Activated CD4-positive, alpha-beta memory T cell treated with anti-CD3 and anti-CD28 coated beads for 36 hours (primary cell): ENCODE data around the gene A3GALT2. TPM values are rescaled to one million over a fixed set of nuclear protein-coding genes. Genes with fewer than 3 reads are reported as not detected.
A peak's percentile ranks its signal among the peaks of the same experiment; 100 is the strongest.

Experiments
- CTCF ChIA-PET: fragments of 350-600 bp; sonication (Branson Sonifier 250); formaldehyde crosslinking; loops from one replicate; lab custom pipeline; 2021; ENCODE audit warnings: antibody characterized with exemption, inconsistent platforms; lab: Charles Lee
- POLR2A ChIA-PET: fragments of 350-600 bp; sonication (Branson Sonifier 250); formaldehyde crosslinking; loops from one replicate; lab custom pipeline; 2021; ENCODE audit warnings: antibody characterized with exemption; lab: Charles Lee
- DNase-seq: peaks from one replicate; pipeline ENCODE4 v3.0.0-alpha.2; 2020
- H3K27ac Mint-ChIP-seq: one replicate; pipeline ENCODE4 v1.8.0; 2021; ENCODE audit warnings: mixed read lengths
- H3K27me3 Mint-ChIP-seq: one replicate; pipeline ENCODE4 v1.8.0; 2021; ENCODE audit warnings: mixed read lengths
- H3K36me3 Mint-ChIP-seq: one replicate; pipeline ENCODE4 v1.8.0; 2021; ENCODE audit warnings: mixed read lengths
- H3K4me1 Mint-ChIP-seq: one replicate; pipeline ENCODE4 v1.8.0; 2021; ENCODE audit warnings: low read depth, mixed read lengths
- H3K4me3 Mint-ChIP-seq: one replicate; pipeline ENCODE4 v1.8.0; 2021; ENCODE audit warnings: mild to moderate bottlenecking, mixed read lengths
- H3K9me3 Mint-ChIP-seq: one replicate; pipeline ENCODE4 v1.8.0; 2021; ENCODE audit warnings: mixed read lengths
- intact Hi-C: fragments of 100-400 bp; cut with micrococcal nuclease; formaldehyde crosslinking; loops from one replicate; pipeline ENCODE4 v1.15.1; 2023
- total RNA-seq, 2 experiments: library from RNA; stranded (reverse); gene quantifications; one replicate each; pipeline ENCODE4 v1.2.3, GENCODE V29; 2021

A3GALT2 gene
- total RNA-seq, 2 experiments from 2014 or later: not detected

DNA sequence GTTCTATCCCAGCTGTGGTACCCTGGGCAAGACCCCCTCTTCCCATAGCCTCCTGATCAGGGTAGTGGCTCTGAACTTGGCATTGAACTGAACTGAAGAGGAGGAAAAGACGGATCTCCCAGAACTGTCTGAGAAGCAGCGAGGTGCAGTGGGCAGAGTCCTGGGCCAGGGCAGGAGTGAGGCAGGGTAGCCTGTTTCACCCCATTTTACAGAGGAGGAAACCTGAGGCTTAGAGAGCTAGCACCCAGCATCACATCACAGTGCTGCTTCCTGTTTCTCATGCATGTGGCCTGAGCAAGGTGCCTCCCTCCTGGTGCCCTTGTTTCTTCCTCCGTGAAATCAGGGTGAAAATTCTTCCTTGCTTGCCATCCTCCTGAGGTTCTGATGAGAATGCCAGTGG, 47.5 kb downstream of the A3GALT2 start:
- H3K27me3 Mint-ChIP-seq: no peaks in the 10 kb centered on the region
- CTCF ChIA-PET: interaction anchor here (1.7 to 2.7 kb wide), 2 partner anchors 22 to 24 kb away, joined by 4 to 10 read pairs; no protein-coding TSS in a partner anchor
- H3K27ac Mint-ChIP-seq: peak overlapping the region; percentile 9
- POLR2A ChIA-PET: no interaction called here
- DNase-seq: no peak
- H3K36me3 Mint-ChIP-seq: no peaks in the 10 kb centered on the region
- no peak overlapping the region for H3K4me3 Mint-ChIP-seq
- intact Hi-C loops: no loop called here
- H3K4me1 Mint-ChIP-seq: peaks cover 24% of the 10 kb centered on the region
- H3K9me3 Mint-ChIP-seq: no peaks in the 10 kb centered on the region

DNA sequence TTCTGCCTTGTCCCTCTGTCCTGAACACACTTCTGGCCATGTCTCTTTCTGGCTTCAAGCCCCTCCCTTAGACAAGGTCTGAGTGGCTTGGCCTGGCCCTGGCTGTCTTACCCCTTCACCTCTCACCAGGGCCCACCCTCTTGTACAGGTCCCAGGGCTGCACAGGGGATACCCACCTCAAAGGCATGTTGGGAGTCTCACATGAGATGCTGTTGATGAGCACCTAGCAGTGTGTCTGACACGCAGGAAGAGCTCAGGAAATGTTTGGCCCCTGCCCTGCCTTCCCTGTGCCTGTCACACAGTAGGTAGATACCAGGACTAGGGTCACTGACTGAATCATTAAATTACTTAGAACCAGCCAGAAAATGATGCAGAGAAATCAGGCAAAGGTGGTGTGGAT, 48.0 kb downstream of the A3GALT2 start:
- ChIA-PET POLR2A (no interaction called here), CTCF (interaction anchor here (2.7 kb wide), 1 partner anchor 23 kb away, joined by 10 read pairs; no protein-coding TSS in a partner anchor)
- H3K36me3 Mint-ChIP-seq: no peaks in the 10 kb centered on the region

DNA sequence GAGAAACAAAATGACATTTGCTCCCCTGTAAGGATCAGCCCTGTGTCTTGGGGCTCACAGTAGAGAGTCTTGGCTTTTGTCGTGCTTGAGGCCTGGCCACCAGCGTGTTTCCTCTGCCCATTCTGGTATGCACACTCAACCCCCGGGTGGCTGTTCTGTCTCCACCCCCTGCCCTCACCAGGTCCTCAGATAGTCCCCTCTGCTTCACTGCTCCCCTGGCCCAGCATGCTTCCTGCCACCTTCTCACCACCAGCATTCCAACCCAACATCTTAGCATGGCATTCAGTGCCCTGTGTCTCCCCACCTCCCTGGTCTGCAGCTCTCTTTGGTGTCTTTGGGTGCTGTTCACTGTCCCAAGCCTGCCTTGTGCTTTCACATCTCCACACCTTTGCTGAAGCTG, 48.4 kb downstream of the A3GALT2 start:
- Mint-ChIP-seq H3K4me1 (peaks cover 24% of the 10 kb centered on the region), H3K27ac (no peak overlapping the region), H3K27me3 (no peaks in the 10 kb centered on the region), H3K36me3 (no peaks in the 10 kb centered on the region), H3K4me3 (no peak overlapping the region), H3K9me3 (no peaks in the 10 kb centered on the region)
- no peak for DNase-seq
- CTCF ChIA-PET: interaction anchor here (1.6 to 2.7 kb wide), 2 partner anchors 23 to 26 kb away, joined by 5 to 10 read pairs; no protein-coding TSS in a partner anchor
- POLR2A ChIA-PET: no interaction called here
- intact Hi-C loops: no loop called here

More for the DNA sequence above, 48.0 kb downstream of the A3GALT2 start:
- peaks cover 24% of the 10 kb centered on the region for H3K4me1 Mint-ChIP-seq
- no peaks in the 10 kb centered on the region for H3K9me3 Mint-ChIP-seq
- intact Hi-C loops: no loop called here
- H3K27me3 Mint-ChIP-seq: no peaks in the 10 kb centered on the region
- H3K27ac Mint-ChIP-seq: peak overlapping the region; percentile 9
- no peak for DNase-seq
- H3K4me3 Mint-ChIP-seq: no peak overlapping the region

DNA sequence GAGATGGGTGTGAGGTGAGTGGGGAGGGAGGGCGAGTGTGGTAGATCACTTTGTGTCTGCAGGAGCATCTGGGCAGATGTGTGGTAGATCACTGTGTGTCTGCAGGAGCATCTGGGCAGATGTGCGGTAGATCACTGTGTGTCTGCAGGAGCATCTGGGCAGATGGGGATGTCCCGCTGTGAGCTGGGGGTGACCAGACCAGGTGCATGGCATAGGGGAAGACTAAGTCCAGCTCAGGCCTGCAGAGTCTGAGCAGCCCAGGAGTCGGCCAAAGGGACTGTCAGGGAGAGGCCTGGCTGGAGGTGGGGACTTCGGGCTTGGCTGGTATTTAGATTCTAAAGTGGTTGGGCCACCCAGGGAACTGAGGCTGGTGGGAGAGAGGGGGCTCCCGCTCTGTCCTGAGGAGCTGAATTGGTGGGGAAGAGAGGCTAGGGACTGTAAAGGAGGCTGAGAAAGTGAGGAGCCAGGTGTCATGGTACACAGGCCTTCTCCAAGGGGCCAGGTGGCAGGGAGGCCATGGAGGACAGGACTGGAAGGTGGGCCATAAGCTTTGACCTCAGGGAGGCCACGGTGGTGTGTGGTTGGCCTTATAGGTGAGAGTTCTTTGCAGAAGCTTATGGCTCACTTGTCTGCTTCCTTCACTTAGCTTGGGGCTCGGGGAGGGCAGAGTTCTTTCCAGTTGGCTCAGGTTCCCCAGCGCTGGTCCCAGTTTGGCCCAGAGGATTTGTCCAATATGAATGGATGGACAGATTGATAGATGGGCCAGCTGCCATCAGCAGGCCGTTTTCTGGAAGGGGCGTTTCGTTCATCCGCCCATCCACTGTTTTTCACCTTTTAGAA, 49.0 kb downstream of the A3GALT2 start:
- CTCF ChIA-PET: interaction anchor here (1.6 to 2.7 kb wide), 2 partner anchors 24 to 26 kb away, joined by 5 to 10 read pairs; no protein-coding TSS in a partner anchor
- Mint-ChIP-seq H3K4me3 (no peak overlapping the region), H3K9me3 (no peaks in the 10 kb centered on the region), H3K27me3 (no peaks in the 10 kb centered on the region), H3K4me1 (peaks cover 24% of the 10 kb centered on the region), H3K36me3 (no peaks in the 10 kb centered on the region), H3K27ac (no peak overlapping the region)
- DNase-seq: no peak
- POLR2A ChIA-PET: no interaction called here
- intact Hi-C loops: no loop called here

DNA sequence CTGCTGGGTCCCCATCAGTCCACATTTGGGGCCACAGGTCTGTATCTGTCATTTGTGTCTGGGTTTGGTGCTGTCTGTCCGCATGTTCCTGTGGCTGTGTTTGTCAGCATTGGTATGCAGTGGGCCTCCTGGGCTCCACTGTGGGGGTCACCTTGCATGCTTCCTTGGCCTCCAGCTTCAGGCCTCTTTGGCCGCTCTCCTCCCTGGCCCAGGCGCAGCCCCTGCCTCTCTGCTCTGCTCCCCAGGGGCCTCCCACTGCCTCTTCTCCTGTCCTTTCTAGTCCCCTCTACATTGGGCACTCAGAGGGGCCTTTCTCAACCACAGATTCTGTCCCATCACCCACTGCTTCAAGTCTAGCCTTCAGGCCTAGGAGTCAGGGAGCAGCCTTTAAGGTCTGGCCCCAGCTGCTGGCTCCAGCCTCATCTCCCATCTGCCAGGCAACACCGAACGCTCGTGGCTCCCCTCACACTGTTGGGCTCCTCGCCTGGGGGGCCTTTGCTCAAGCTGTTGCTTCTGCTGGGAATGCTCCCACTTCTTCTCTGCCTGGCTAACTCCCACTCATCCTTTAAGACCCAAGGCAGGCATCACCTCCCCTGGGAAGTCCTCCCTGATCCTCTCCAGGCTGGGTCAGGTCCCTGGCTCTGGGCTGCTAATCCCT, 50.0 kb downstream of the A3GALT2 start:
- DNase-seq: no peak
- CTCF ChIA-PET: interaction anchor here (1.6 to 4.4 kb wide), 2 partner anchors 25 to 27 kb away, joined by 5 to 17 read pairs; no protein-coding TSS in a partner anchor
- no peak overlapping the region for H3K27ac Mint-ChIP-seq

DNA sequence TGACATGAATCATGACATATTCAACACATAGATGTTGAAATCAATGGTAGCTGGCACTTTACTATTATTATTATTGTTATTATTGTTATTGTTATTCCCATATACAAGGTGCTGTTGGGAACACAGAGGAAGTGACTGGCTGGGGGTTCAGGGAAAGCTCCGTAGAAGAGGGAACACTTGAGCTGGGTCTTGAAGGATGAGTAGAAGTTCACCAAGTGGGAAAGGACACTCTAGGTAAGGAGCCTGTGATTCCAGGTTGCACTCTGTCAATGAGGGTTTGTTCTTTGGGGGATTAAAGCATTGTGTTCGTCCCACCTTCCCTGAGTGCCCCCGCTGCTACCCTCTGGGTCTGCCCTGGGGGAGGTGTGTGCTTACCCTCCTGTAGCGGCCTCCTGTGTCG, 50.5 kb downstream of the A3GALT2 start:
- H3K27me3 Mint-ChIP-seq: no peaks in the 10 kb centered on the region
- POLR2A ChIA-PET: interaction anchor here (0.8 kb wide), 1 partner anchor 89 kb away, joined by 3 read pairs; the partner anchor contains the start of gene TRIM62
- CTCF ChIA-PET: interaction anchor here (4.4 kb wide), 1 partner anchor 26 kb away, joined by 17 read pairs; no protein-coding TSS in a partner anchor
- peaks cover 24% of the 10 kb centered on the region for H3K4me1 Mint-ChIP-seq
- intact Hi-C loops: no loop called here
- no peaks in the 10 kb centered on the region for H3K9me3 Mint-ChIP-seq
- H3K4me3 Mint-ChIP-seq: no peak overlapping the region
- no peaks in the 10 kb centered on the region for H3K36me3 Mint-ChIP-seq
- DNase-seq: no peak
- no peak overlapping the region for H3K27ac Mint-ChIP-seq

More for the DNA sequence above, 50.0 kb downstream of the A3GALT2 start:
- Mint-ChIP-seq H3K27me3 (no peaks in the 10 kb centered on the region), H3K4me3 (no peak overlapping the region), H3K4me1 (peaks cover 24% of the 10 kb centered on the region), H3K9me3 (no peaks in the 10 kb centered on the region), H3K36me3 (no peaks in the 10 kb centered on the region)
- intact Hi-C loops: no loop called here
- POLR2A ChIA-PET: no interaction called here

DNA sequence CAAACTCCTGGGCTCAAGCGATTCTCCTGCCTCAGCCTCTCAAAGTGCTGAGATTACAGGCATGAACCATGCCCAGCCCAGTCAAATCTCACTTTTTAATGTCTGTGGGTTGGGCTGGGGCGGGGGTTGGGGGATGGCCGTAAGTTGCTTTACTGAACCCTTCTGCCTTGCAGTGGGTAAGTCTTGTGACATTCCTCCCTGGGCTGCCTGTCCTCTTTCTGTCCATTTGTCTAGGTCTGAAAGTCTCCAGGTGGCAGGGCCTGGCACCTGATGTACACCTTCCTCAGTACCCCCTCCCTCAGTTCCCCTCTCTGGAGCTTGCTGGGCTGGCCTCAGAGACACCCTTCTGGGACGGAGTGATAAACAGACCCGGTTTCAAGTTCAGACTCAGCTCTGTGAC, 51.3 kb downstream of the A3GALT2 start:
- H3K9me3 Mint-ChIP-seq: no peaks in the 10 kb centered on the region
- ChIA-PET CTCF (interaction anchor here (4.4 kb wide), 1 partner anchor 26 kb away, joined by 17 read pairs; no protein-coding TSS in a partner anchor), POLR2A (interaction anchor here (0.8 to 1.0 kb wide), 2 partner anchors 12 to 88 kb away, joined by 3 to 4 read pairs; partner anchors contain the start of gene TRIM62)
- peaks cover 24% of the 10 kb centered on the region for H3K4me1 Mint-ChIP-seq
- intact Hi-C loops: no loop called here
- no peaks in the 10 kb centered on the region for H3K36me3 Mint-ChIP-seq
- no peak overlapping the region for H3K4me3 Mint-ChIP-seq
- DNase-seq: no peak
- no peak overlapping the region for H3K27ac Mint-ChIP-seq
- no peaks in the 10 kb centered on the region for H3K27me3 Mint-ChIP-seq

DNA sequence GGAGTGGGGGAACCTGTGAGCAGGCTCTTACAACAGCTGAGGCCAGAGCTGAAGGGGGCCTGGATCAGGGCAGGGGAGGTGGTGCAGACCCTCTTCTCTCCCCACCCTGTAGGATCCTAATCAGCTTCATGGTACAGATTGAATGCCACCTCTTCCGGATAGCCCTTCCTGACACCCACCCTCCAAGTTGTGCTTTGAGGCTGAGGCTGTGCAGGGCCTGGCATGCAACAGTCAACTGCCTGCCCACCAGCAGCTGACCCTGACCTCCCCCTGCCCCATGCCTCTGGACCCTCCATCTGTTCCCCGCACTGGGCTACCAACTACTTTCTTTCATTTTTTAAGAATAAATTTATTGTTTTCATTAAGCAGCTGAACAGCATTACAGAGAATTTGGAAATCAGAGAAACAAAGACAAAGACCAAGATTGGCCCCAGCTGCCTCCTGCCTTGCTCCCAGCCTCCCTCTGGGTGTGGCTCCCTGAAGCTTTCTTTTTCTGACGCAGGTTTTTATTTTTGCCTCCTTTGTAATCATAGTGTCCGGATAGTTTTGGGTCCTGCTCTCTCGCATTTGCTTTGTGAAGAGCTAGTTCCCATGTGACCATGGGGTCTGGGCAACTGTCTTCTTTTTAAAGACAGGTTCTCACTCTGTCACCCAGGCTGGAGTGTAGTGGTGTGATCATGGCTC, 51.8 kb downstream of the A3GALT2 start:
- Mint-ChIP-seq H3K9me3 (no peaks in the 10 kb centered on the region), H3K4me1 (peaks cover 18% of the 10 kb centered on the region), H3K36me3 (no peaks in the 10 kb centered on the region), H3K27ac (no peak overlapping the region), H3K27me3 (no peaks in the 10 kb centered on the region), H3K4me3 (no peak overlapping the region)
- intact Hi-C loops: no loop called here
- no peak for DNase-seq
- ChIA-PET CTCF (interaction anchor here (4.4 kb wide), 1 partner anchor 27 kb away, joined by 17 read pairs; no protein-coding TSS in a partner anchor), POLR2A (interaction anchor here (1.0 kb wide), 1 partner anchor 12 kb away, joined by 4 read pairs; no protein-coding TSS in a partner anchor)

DNA sequence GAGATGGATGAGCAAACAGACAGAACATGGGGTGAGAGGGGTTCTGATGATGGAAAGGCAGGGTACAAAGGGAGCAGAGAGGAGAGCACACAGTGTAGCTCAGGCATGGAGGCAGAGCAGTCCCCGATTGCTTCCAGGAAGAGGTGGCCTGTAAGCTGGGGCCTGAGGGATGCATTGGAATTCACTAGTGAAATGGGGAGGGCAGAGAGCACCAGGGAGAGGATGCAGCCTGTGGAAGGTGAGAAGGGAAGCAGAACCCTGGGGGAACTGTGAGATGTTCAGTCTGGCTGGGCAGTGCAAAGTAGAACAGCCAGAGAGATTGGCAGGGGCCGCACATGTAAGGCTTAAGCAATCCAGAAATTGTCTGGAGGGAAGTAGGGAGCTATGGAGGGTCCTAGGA, 52.4 kb downstream of the A3GALT2 start:
- Mint-ChIP-seq H3K36me3 (no peaks in the 10 kb centered on the region), H3K4me1 (peaks cover 16% of the 10 kb centered on the region), H3K4me3 (no peak overlapping the region), H3K27me3 (no peaks in the 10 kb centered on the region), H3K27ac (no peak overlapping the region), H3K9me3 (no peaks in the 10 kb centered on the region)
- intact Hi-C loops: no loop called here
- CTCF ChIA-PET: interaction anchor here (4.4 kb wide), 1 partner anchor 27 kb away, joined by 17 read pairs; no protein-coding TSS in a partner anchor
- POLR2A ChIA-PET: no interaction called here
- no peak for DNase-seq

DNA sequence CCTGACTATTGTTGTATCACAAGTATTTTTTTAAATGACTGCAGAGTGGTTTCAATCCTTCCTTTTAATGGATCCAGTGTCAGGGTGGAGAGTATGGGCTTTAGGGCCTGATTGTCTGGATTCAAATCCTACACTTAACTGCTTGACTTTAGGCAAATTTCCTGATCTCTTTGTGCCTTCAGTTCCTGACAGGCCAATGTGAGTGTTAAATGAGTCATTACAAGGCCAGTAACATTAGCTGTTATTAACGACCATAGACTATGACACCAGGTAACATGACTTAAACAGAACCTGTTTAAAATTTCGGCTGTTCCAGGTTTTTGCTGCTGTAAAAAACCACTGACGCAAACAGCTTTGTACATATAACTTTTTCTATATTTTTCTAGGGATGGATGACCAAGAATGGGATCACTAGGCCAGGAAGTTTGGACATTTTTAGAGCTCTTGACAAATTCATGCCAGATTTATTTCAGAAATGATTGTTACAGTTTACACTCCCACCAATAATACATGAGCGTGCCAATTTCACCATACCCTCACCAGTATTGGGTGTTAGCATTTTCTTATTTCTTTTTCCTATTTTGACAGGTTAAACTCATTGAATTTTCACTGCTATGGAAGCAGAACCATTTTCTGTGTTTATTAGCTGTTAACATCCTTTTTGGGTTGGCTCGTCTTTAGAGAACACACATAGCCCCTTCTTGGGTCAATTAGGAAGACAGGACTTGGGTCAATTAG, 53.3 kb downstream of the A3GALT2 start:
- no peak for DNase-seq
- ChIA-PET CTCF (interaction anchor here (4.4 kb wide), 1 partner anchor 28 kb away, joined by 17 read pairs; no protein-coding TSS in a partner anchor), POLR2A (no interaction called here)
- H3K4me1 Mint-ChIP-seq: peaks cover 8% of the 10 kb centered on the region
- H3K27ac Mint-ChIP-seq: no peak overlapping the region
- intact Hi-C loops: no loop called here
- H3K27me3 Mint-ChIP-seq: no peaks in the 10 kb centered on the region
- no peak overlapping the region for H3K4me3 Mint-ChIP-seq
- no peaks in the 10 kb centered on the region for H3K36me3 Mint-ChIP-seq
- no peaks in the 10 kb centered on the region for H3K9me3 Mint-ChIP-seq

DNA sequence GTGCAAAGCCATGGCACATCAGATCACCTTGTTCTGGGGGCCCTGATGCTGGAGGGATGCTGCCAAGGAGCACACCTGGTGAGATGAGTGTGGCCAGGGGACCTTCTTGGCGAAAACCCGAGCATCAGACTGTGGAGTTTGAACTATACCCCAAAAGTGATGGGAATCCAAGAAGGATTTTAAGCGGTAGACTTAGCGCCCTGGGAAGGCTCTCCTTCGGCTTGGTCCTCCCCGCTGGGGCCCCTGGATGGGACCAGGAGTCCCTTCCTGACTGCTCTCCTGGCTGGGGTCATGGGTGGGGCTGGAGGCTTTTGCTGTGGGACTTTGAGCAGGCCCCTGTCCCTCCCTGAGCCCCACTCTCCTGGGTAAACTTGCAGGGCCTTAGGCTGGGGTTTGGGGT, 54.1 kb downstream of the A3GALT2 start:
- POLR2A ChIA-PET: no interaction called here

More for the DNA sequence above, 54.1 kb downstream of the A3GALT2 start:
- CTCF ChIA-PET: no interaction called here
- Mint-ChIP-seq H3K4me3 (no peak overlapping the region), H3K36me3 (no peaks in the 10 kb centered on the region), H3K4me1 (peaks cover 6% of the 10 kb centered on the region), H3K27me3 (no peaks in the 10 kb centered on the region), H3K9me3 (no peaks in the 10 kb centered on the region), H3K27ac (no peak overlapping the region)
- intact Hi-C loops: no loop called here
- DNase-seq: no peak
